ENCODE measurements around the gene ESYT3. TPM values are rescaled to one million over a fixed set of nuclear protein-coding genes. Genes with fewer than 3 reads are reported as not detected.
A peak's percentile ranks its signal among the peaks of the same experiment; 100 is the strongest.

The ESYT3 gene
- total and polyA plus RNA-seq, 2 of the 8 experiments (the other 6 are each of a cell fraction or from before 2014, with no cell fraction given) = 4.4 to 7.3 TPM

DNA sequence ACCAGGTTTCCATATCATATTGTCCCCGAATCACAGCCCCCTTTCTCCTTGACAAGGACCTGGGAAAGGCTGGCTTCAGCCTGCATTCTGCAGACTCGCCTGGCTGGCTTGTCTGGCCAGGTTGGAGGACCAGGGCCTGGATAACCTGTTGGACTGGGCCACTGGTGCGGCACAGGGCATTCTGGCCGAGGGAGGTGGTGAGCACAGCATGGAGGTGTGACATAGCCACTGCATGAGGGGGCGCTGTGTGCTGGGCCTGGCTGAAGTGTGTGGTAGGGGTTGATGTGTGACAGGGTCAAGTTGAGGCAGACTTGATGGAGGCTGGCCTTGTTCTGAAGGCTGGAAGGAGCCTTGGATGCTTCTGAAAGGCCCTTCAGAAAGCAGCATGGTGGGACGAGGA is 2.9 kb downstream of the ESYT3 start (continued):
- TF ChIP-seq, protein P1, sequence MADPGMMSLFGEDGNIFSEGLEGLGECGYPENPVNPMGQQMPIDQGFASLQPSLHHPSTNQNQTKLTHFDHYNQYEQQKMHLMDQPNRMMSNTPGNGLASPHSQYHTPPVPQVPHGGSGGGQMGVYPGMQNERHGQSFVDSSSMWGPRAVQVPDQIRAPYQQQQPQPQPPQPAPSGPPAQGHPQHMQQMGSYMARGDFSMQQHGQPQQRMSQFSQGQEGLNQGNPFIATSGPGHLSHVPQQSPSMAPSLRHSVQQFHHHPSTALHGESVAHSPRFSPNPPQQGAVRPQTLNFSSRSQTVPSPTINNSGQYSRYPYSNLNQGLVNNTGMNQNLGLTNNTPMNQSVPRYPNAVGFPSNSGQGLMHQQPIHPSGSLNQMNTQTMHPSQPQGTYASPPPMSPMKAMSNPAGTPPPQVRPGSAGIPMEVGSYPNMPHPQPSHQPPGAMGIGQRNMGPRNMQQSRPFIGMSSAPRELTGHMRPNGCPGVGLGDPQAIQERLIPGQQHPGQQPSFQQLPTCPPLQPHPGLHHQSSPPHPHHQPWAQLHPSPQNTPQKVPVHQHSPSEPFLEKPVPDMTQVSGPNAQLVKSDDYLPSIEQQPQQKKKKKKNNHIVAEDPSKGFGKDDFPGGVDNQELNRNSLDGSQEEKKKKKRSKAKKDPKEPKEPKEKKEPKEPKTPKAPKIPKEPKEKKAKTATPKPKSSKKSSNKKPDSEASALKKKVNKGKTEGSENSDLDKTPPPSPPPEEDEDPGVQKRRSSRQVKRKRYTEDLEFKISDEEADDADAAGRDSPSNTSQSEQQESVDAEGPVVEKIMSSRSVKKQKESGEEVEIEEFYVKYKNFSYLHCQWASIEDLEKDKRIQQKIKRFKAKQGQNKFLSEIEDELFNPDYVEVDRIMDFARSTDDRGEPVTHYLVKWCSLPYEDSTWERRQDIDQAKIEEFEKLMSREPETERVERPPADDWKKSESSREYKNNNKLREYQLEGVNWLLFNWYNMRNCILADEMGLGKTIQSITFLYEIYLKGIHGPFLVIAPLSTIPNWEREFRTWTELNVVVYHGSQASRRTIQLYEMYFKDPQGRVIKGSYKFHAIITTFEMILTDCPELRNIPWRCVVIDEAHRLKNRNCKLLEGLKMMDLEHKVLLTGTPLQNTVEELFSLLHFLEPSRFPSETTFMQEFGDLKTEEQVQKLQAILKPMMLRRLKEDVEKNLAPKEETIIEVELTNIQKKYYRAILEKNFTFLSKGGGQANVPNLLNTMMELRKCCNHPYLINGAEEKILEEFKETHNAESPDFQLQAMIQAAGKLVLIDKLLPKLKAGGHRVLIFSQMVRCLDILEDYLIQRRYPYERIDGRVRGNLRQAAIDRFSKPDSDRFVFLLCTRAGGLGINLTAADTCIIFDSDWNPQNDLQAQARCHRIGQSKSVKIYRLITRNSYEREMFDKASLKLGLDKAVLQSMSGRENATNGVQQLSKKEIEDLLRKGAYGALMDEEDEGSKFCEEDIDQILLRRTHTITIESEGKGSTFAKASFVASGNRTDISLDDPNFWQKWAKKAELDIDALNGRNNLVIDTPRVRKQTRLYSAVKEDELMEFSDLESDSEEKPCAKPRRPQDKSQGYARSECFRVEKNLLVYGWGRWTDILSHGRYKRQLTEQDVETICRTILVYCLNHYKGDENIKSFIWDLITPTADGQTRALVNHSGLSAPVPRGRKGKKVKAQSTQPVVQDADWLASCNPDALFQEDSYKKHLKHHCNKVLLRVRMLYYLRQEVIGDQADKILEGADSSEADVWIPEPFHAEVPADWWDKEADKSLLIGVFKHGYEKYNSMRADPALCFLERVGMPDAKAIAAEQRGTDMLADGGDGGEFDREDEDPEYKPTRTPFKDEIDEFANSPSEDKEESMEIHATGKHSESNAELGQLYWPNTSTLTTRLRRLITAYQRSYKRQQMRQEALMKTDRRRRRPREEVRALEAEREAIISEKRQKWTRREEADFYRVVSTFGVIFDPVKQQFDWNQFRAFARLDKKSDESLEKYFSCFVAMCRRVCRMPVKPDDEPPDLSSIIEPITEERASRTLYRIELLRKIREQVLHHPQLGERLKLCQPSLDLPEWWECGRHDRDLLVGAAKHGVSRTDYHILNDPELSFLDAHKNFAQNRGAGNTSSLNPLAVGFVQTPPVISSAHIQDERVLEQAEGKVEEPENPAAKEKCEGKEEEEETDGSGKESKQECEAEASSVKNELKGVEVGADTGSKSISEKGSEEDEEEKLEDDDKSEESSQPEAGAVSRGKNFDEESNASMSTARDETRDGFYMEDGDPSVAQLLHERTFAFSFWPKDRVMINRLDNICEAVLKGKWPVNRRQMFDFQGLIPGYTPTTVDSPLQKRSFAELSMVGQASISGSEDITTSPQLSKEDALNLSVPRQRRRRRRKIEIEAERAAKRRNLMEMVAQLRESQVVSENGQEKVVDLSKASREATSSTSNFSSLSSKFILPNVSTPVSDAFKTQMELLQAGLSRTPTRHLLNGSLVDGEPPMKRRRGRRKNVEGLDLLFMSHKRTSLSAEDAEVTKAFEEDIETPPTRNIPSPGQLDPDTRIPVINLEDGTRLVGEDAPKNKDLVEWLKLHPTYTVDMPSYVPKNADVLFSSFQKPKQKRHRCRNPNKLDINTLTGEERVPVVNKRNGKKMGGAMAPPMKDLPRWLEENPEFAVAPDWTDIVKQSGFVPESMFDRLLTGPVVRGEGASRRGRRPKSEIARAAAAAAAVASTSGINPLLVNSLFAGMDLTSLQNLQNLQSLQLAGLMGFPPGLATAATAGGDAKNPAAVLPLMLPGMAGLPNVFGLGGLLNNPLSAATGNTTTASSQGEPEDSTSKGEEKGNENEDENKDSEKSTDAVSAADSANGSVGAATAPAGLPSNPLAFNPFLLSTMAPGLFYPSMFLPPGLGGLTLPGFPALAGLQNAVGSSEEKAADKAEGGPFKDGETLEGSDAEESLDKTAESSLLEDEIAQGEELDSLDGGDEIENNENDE (IDR thresholded peaks at IDR 0.05; ENCODE audit: insufficient replicate concordance, low read length) = no peak
- TF ChIP-seq RAD21 (IDR thresholded peaks at IDR 0.05 in 1 of 2, conservative IDR thresholded peaks at IDR 0.05 in 1 of 2; ENCODE audit: low read depth in 2 of 2, low read length in 2 of 2) (0 out of 4 replicates have a peak, but pooled peaks of 1 of the 2 experiments have one; percentile 23), RXRA (IDR thresholded peaks at IDR 0.05; ENCODE audit: insufficient read depth, low read depth, low read length) (no peak)
- TF ChIP-seq, protein P2, sequence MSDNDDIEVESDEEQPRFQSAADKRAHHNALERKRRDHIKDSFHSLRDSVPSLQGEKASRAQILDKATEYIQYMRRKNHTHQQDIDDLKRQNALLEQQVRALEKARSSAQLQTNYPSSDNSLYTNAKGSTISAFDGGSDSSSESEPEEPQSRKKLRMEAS (IDR thresholded peaks at IDR 0.05) = peak; percentile 41; the same call in 1 of the 2 replicates

Data from H1 (cell line).